Measurements from ENCODE around the gene MARCHF3.

MARCHF3 gene

GRCh38 chr5:126864042-126864688, 166.2 kb downstream of the MARCHF3 start:
- Histone ChIP-seq H3K4me1 (no peaks in the 10 kb centered on the region), H3K79me2 (no peaks in the 10 kb centered on the region), H3K4me2 (ENCODE audit: low read length) (no peak overlapping the region), H3K9me3 (ENCODE audit: control insufficient read depth, low read length) (no peaks in the 10 kb centered on the region), H3K9ac (no peak overlapping the region), H3K27ac (no peak overlapping the region), H3K27me3 (ENCODE audit: control insufficient read depth, insufficient read depth, low read length) (no peaks in the 10 kb centered on the region), H3K36me3 (ENCODE audit: control insufficient read depth, insufficient read depth, low read length) (no peaks in the 10 kb centered on the region), H3K4me3 (ENCODE audit: low read depth, low read length) (no peak overlapping the region), H2AFZ (no peak overlapping the region)
- no peak for TF ChIP-seq CTCF (IDR thresholded peaks at IDR 0.05)

GRCh38 chr5:126863402-126863801, 167.0 kb downstream of the MARCHF3 start:
- no peak for TF ChIP-seq CTCF (IDR thresholded peaks at IDR 0.05)
- H3K79me2 ChIP-seq, result no peaks in the 10 kb centered on the region
- H3K27me3 ChIP-seq (ENCODE audit: control insufficient read depth, insufficient read depth, low read length), result no peaks in the 10 kb centered on the region
- H3K27ac ChIP-seq, result no peak overlapping the region
- H3K9ac ChIP-seq, result no peak overlapping the region
- H3K4me2 ChIP-seq (ENCODE audit: low read length), result no peak overlapping the region
- no peak overlapping the region for H3K4me3 ChIP-seq (ENCODE audit: low read depth, low read length)
- H3K36me3 ChIP-seq (ENCODE audit: control insufficient read depth, insufficient read depth, low read length), result no peaks in the 10 kb centered on the region
- no peak overlapping the region for H2AFZ ChIP-seq
- no peaks in the 10 kb centered on the region for H3K4me1 ChIP-seq
- no peaks in the 10 kb centered on the region for H3K9me3 ChIP-seq (ENCODE audit: control insufficient read depth, low read length)

GRCh38 chr5:126858441-126858840, 171.9 kb downstream of the MARCHF3 start:
- no peaks in the 10 kb centered on the region for H3K79me2 ChIP-seq
- H3K9ac ChIP-seq, result no peak overlapping the region
- no peaks in the 10 kb centered on the region for H3K9me3 ChIP-seq (ENCODE audit: control insufficient read depth, low read length)
- no peaks in the 10 kb centered on the region for H3K27me3 ChIP-seq (ENCODE audit: control insufficient read depth, insufficient read depth, low read length)
- H3K4me1 ChIP-seq, result peaks cover 3% of the 10 kb centered on the region
- H3K4me3 ChIP-seq (ENCODE audit: low read depth, low read length), result no peak overlapping the region
- no peak overlapping the region for H3K4me2 ChIP-seq (ENCODE audit: low read length)
- no peaks in the 10 kb centered on the region for H3K36me3 ChIP-seq (ENCODE audit: control insufficient read depth, insufficient read depth, low read length)
- no peak overlapping the region for H3K27ac ChIP-seq
- H2AFZ ChIP-seq, result no peak overlapping the region
- no peak for TF ChIP-seq CTCF (IDR thresholded peaks at IDR 0.05)

- peaks cover 3% of the 10 kb centered on the region for H3K4me1 ChIP-seq
- no peak overlapping the region for H3K27ac ChIP-seq
- no peak for TF ChIP-seq CTCF (IDR thresholded peaks at IDR 0.05)
Observed at GRCh38 chr5:126857472-126858410, 172.6 kb downstream of the MARCHF3 start.

More at GRCh38 chr5:126857472-126858410, 172.6 kb downstream of the MARCHF3 start:
- Histone ChIP-seq H3K36me3 (ENCODE audit: control insufficient read depth, insufficient read depth, low read length) (no peaks in the 10 kb centered on the region), H3K9me3 (ENCODE audit: control insufficient read depth, low read length) (no peaks in the 10 kb centered on the region), H3K9ac (no peak overlapping the region), H3K27me3 (ENCODE audit: control insufficient read depth, insufficient read depth, low read length) (no peaks in the 10 kb centered on the region), H3K4me2 (ENCODE audit: low read length) (no peak overlapping the region), H3K79me2 (no peaks in the 10 kb centered on the region), H3K4me3 (ENCODE audit: low read depth, low read length) (no peak overlapping the region), H2AFZ (no peak overlapping the region)
